ENCODE measurements around the gene THADA.
A peak's percentile ranks its signal among the peaks of the same experiment; 100 is the strongest.
"Not testable (repeated sequence)": the region's sequence is repeated elsewhere in the genome, so short reads cannot be mapped to it uniquely, and the experiment has no call there.

THADA gene

GRCh38 chr2:43294973-43295603 lies 300.8 kb downstream of the THADA start:
- peak; percentile 42 for DNase-seq

GRCh38 chr2:43293744-43294695 lies 301.8 kb downstream of the THADA start:
- peak; percentile 99 for DNase-seq

- DNase-seq = no peak
These were observed 302.7 kb downstream of the THADA start for GRCh38 chr2:43292851-43293743.

- DNase-seq = no peak
These were observed 303.5 kb downstream of the THADA start for GRCh38 chr2:43292297-43292696.

- DNase-seq = no peak
These were observed 306.5 kb downstream of the THADA start for GRCh38 chr2:43289331-43289730.

GRCh38 chr2:43288417-43289305 lies 307.2 kb downstream of the THADA start:
- peak; percentile 40 for DNase-seq

- no peak for DNase-seq
These were observed 309.9 kb downstream of the THADA start for GRCh38 chr2:43285987-43286386.

- no peak for DNase-seq
These were observed 310.9 kb downstream of the THADA start for GRCh38 chr2:43284967-43285366.

GRCh38 chr2:43284347-43284746 lies 311.5 kb downstream of the THADA start:
- DNase-seq = not testable (repeated sequence)

GRCh38 chr2:43280994-43281393 lies 314.8 kb downstream of the THADA start:
- DNase-seq = no peak

- DNase-seq = no peak
These were observed 316.5 kb downstream of the THADA start for GRCh38 chr2:43279317-43279840.

GRCh38 chr2:43278564-43279220 lies 317.1 kb downstream of the THADA start:
- DNase-seq = peak; percentile 40

GRCh38 chr2:43276962-43277391 lies 318.9 kb downstream of the THADA start:
- no peak for DNase-seq

- no peak for DNase-seq
These were observed 319.4 kb downstream of the THADA start for GRCh38 chr2:43276266-43276941.

GRCh38 chr2:43274721-43275120 lies 321.1 kb downstream of the THADA start:
- no peak for DNase-seq

GRCh38 chr2:43274055-43274454 lies 321.8 kb downstream of the THADA start:
- DNase-seq = no peak

GRCh38 chr2:43273529-43273928 lies 322.3 kb downstream of the THADA start:
- DNase-seq = peak; percentile 37

- DNase-seq = no peak
These were observed 324.8 kb downstream of the THADA start for GRCh38 chr2:43270930-43271615.

- no peak for DNase-seq
These were observed 325.4 kb downstream of the THADA start for GRCh38 chr2:43270461-43270860.

- peak; percentile 85 for DNase-seq
These were observed 326.1 kb downstream of the THADA start for GRCh38 chr2:43269706-43270105.

Data from fibroblast of upper back skin (primary cell).